Aorta (tissue), 5 donors: ENCODE measurements around the gene CDK5. TPM values are rescaled to one million over a fixed set of nuclear protein-coding genes. Genes with fewer than 3 reads are reported as not detected.
A peak's percentile ranks its signal among the peaks of the same experiment; 100 is the strongest.

Experiments used
- ATAC-seq: fragments of 200-7000 bp; cut with Tn5 transposase; one replicate; pipeline ENCODE4 v1.9.1; 2022; ENCODE audit warnings: moderate library complexity; ENCODE audit not compliant: low FRiP score
- DNase-seq, 2 donors: peaks; one replicate each; pipeline ENCODE4 v3.0.0-alpha.2; 2020
- H3K27ac ChIP-seq, 2 donors: one replicate each; pipeline ENCODE4 v1.5.1; 2013; ENCODE audit warnings: low read length in 2 of 2, mild to moderate bottlenecking in 2 of 2, moderate library complexity in 2 of 2, control low read depth in 1 of 2, inconsistent platforms in 1 of 2, low read depth in 1 of 2
- H3K27me3 ChIP-seq, 2 donors: one replicate each; pipeline ENCODE4 v1.6.1; 2013; ENCODE audit warnings: control low read depth in 1 of 2, low read length in 1 of 2, mild to moderate bottlenecking in 1 of 2, moderate library complexity in 1 of 2; ENCODE audit not compliant: insufficient read depth in 2 of 2, control insufficient read depth in 1 of 2
- H3K36me3 ChIP-seq, 2 donors: one replicate each; pipeline ENCODE4 v1.6.1; 2013; ENCODE audit warnings: control low read depth in 1 of 2, low read length in 1 of 2, mild to moderate bottlenecking in 1 of 2; ENCODE audit not compliant: insufficient read depth in 2 of 2, control insufficient read depth in 1 of 2
- H3K4me1 ChIP-seq, 2 donors: one replicate each; pipeline ENCODE4 v1.6.1; 2013; ENCODE audit warnings: low read length in 2 of 2, control low read depth in 1 of 2, mild to moderate bottlenecking in 1 of 2, moderate library complexity in 1 of 2; ENCODE audit not compliant: insufficient read depth in 2 of 2, control insufficient read depth in 1 of 2
- H3K4me3 ChIP-seq, 2 donors: one replicate each; pipeline ENCODE4 v1.5.1; 2013; ENCODE audit warnings: low read length in 2 of 2, control low read depth in 1 of 2, mild to moderate bottlenecking in 1 of 2
- H3K9me3 ChIP-seq: one replicate; pipeline ENCODE4 v1.6.1; 2013; ENCODE audit warnings: mild to moderate bottlenecking, low read length; ENCODE audit not compliant: control insufficient read depth
- WGBS, 2 donors: extraction: QIAGEN DNeasy Blood & Tissue Kit; methylation state at CpG; one replicate each; pipeline ENCODE4 v1.1.7; 2013; 5-methylcytosine and 5-hydroxymethylcytosine counted together
- intact Hi-C, 2 donors: fragments of 100-400 bp; cut with DNase I; formaldehyde crosslinking; loops; one replicate each; pipeline versions ENCODE4 v1.14.2 to v1.15.0; 2022
- polyA plus RNA-seq, 2 donors: library from polyadenylated mRNA; stranded (reverse); fragments of 200-250 nt; gene quantifications; one replicate each; pipeline ENCODE4 v1.2.3, GENCODE V29; 2013
- total RNA-seq, 2 donors: library from RNA; stranded (reverse); fragmentation: NEBNext Ultra II Directional; extraction: Animal tissue kit (Norgen Biotek cat#: 25700); gene quantifications; one replicate each; pipeline ENCODE4 v1.2.1, GENCODE V29; 2021
- donor health status: healthy with polysubstance abuse.
- donor health status: Bipolar disorder and iron deficiency.
- donor health status: DM: no; HTN: no; CAD: no.
- donor health status: DM: no; HTN: no; CAD: no.
- donor health status: DM: yes; HTN: yes; CAD: no.

CDK5 gene
- total and polyA plus RNA-seq, 4 donors = 4.1 to 8.9 (median 6.3) TPM

DNA sequence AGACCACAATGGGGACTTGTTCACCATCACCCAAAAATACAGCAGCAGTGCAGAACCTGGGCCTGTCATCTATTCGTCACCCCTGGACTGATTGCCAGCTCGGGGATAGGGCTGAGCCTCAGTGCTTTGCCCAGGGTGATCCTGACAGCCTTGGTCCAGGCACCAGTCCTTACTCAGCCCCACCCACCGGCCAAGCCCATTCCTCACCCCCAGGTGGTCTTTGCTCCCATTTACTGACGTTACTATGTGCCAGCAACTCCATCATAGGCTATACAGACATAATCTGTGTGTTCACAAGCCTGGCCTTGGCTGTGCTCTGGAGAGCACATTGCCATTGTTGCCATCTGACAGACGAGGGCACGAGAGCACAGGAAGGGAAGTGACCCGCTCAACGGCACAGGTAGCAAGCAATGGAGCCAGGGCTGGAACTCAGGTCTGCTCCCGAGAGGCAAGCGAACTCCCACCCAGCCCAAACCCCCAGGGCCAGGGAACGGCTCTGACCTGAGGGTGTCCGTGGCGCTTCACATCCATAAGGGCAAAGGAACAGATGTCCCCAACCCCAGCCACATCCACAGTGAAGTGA is 40.2 kb downstream of the CDK5 start:
- Histone ChIP-seq H3K36me3 (no peaks in the 10 kb centered on the region), H3K27ac (no peak overlapping the region), H3K27me3 (no peaks in the 10 kb centered on the region), H3K9me3 (no peaks in the 10 kb centered on the region), H3K4me1 (no peaks in the 10 kb centered on the region), H3K4me3 (no peak overlapping the region)
- ATAC-seq = no peak
- intact Hi-C loops = loop anchor here in 1 of 2 donors (5.0 kb wide), 1 partner anchor 120 kb away; no protein-coding TSS in a partner anchor
- DNase-seq = no peak
- 42 to 46% methylated on average over 13 of the region's 13 CpGs for WGBS, 2 donors

DNA sequence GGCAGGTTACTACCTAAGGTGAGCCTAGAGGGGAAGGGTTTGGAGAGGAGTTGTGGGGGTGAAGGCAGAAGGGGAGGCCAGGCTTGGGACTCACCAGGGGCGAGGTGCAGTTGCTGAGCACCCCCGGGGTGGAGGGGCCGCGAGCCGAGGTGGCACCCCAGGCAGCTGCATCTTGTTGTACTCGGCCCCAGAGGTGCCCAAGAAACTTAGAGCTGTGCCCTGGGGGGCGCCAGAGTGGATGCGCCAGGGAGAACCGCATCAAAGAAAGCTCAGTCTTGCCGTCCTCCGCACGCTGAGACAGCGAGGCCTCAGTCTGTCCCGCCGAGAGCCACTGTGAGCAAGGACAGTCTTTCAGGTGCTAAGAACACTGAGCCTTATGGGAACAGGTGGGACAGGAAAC is 40.8 kb downstream of the CDK5 start:
- Histone ChIP-seq H3K9me3 (no peaks in the 10 kb centered on the region), H3K27ac (no peak overlapping the region), H3K4me3 (no peak overlapping the region), H3K4me1 (no peaks in the 10 kb centered on the region), H3K36me3 (no peaks in the 10 kb centered on the region), H3K27me3 (no peaks in the 10 kb centered on the region)
- 83 to 84% methylated on average over 15 of the region's 15 CpGs for WGBS, 2 donors
- ATAC-seq (no peak), DNase-seq (no peak)
- intact Hi-C loops = loop anchor here in 1 of 2 donors (5.0 kb wide), 1 partner anchor 120 kb away; no protein-coding TSS in a partner anchor

DNA sequence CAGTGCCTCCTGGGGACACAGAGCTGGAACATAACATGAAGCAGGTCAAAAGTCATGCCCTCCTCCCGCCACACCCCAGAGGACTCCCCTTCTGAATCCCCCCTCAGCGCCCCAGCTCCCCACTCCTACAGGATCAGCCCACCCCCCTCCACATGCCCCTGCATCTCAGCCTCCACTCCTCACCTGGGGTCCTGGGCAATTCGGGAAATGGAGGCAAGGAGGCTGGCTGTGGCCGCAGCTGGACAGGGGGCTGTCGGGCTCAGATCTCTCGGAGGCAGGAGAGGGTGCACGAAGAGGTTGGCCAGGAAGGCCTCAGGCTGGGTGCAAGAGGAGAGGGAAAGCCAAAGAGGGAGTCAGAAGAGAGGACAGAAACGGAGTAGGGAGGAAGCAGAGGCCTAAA is 41.2 kb downstream of the CDK5 start:
- H3K27me3 ChIP-seq = no peaks in the 10 kb centered on the region
- no peaks in the 10 kb centered on the region for H3K36me3 ChIP-seq
- WGBS, 2 donors = 80 to 88% methylated on average over 8 of the region's 8 CpGs
- H3K4me1 ChIP-seq = no peaks in the 10 kb centered on the region
- H3K27ac ChIP-seq = no peak overlapping the region
- intact Hi-C loops = loop anchor here in 1 of 2 donors (5.0 kb wide), 1 partner anchor 119 kb away; no protein-coding TSS in a partner anchor
- no peaks in the 10 kb centered on the region for H3K9me3 ChIP-seq
- ATAC-seq (no peak), DNase-seq (no peak)
- no peak overlapping the region for H3K4me3 ChIP-seq

DNA sequence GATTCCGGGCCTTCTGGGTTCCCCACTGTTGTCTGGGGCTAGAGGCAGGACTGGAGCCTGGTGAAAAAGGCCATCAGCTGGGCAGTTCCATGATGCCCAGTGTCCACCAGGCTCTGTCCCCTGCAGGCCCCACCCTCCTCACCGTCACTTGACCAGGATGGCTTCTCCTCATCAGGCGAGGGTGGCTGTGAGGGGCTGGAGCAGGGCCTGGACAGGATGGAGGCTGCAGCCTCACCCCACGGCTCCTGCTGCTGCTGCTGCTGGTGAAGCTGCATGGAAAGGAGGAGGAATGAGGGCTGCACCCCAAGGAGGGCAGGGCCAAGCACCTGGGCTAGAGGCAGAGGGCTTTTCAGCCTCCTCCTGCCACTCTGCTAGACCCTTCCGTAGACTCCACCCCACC is 41.7 kb downstream of the CDK5 start:
- intact Hi-C loops = loop anchor here in 1 of 2 donors (5.0 kb wide), 1 partner anchor 119 kb away; no protein-coding TSS in a partner anchor
- Histone ChIP-seq H3K27ac (no peak overlapping the region), H3K9me3 (no peaks in the 10 kb centered on the region), H3K36me3 (no peaks in the 10 kb centered on the region), H3K4me3 (no peak overlapping the region), H3K27me3 (no peaks in the 10 kb centered on the region), H3K4me1 (no peaks in the 10 kb centered on the region)
- 87 to 94% methylated on average over 5 of the region's 5 CpGs for WGBS, 2 donors
- ATAC-seq (no peak), DNase-seq (no peak)

DNA sequence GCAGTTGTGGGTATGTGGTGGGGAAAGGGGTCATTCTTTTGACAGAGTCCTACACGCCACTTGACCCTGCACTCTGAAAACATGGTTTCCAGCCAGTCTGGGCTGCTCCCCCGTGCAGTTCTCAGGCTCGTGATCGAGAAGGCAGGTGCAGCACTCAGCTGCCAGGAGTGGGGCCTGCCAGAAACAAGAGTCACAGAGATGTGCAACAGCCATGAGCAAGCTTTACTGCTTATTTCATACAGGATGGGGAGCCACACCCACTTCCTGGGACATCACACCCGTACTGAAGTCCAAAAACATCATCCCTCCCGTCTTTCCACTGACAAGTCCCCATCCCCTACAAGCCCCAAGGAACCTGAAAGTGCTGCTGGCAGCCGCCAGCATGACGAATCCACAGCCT is 42.7 kb downstream of the CDK5 start:
- intact Hi-C loops = loop anchor here in 1 of 2 donors (5.0 kb wide), 1 partner anchor 118 kb away; no protein-coding TSS in a partner anchor
- H3K27ac ChIP-seq = no peak overlapping the region
- H3K4me3 ChIP-seq = no peak overlapping the region
- H3K27me3 ChIP-seq = no peaks in the 10 kb centered on the region
- ATAC-seq = no peak
- 83 to 86% methylated on average over 8 of the region's 8 CpGs for WGBS, 2 donors
- no peaks in the 10 kb centered on the region for H3K4me1 ChIP-seq
- no peaks in the 10 kb centered on the region for H3K9me3 ChIP-seq
- no peaks in the 10 kb centered on the region for H3K36me3 ChIP-seq
- DNase-seq = no peak

DNA sequence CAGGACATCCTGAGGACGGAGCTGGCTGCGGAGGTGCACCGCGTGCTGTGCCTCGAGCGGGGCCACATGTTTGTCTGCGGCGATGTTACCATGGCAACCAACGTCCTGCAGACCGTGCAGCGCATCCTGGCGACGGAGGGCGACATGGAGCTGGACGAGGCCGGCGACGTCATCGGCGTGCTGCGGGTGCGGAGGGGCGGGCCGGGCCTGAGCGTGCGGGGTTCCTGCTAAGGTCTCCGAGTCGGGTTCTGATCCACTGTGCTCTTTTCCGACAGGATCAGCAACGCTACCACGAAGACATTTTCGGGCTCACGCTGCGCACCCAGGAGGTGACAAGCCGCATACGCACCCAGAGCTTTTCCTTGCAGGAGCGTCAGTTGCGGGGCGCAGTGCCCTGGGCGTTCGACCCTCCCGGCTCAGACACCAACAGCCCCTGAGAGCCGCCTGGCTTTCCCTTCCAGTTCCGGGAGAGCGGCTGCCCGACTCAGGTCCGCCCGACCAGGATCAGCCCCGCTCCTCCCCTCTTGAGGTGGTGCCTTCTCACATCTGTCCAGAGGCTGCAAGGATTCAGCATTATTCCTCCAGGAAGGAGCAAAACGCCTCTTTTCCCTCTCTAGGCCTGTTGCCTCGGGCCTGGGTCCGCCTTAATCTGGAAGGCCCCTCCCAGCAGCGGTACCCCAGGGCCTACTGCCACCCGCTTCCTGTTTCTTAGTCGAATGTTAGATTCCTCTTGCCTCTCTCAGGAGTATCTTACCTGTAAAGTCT is 43.8 kb downstream of the CDK5 start:
- ATAC-seq = peak; percentile 13
- H3K36me3 ChIP-seq = no peaks in the 10 kb centered on the region
- H3K4me1 ChIP-seq = no peaks in the 10 kb centered on the region
- DNase-seq = peak; percentile 88 to 89
- 8% methylated on average over 55 of the region's 55 CpGs for WGBS, 2 donors
- no peaks in the 10 kb centered on the region for H3K9me3 ChIP-seq
- H3K27me3 ChIP-seq = no peaks in the 10 kb centered on the region
- no peak overlapping the region for H3K4me3 ChIP-seq
- intact Hi-C loops = no loop called here
- no peak overlapping the region for H3K27ac ChIP-seq

DNA sequence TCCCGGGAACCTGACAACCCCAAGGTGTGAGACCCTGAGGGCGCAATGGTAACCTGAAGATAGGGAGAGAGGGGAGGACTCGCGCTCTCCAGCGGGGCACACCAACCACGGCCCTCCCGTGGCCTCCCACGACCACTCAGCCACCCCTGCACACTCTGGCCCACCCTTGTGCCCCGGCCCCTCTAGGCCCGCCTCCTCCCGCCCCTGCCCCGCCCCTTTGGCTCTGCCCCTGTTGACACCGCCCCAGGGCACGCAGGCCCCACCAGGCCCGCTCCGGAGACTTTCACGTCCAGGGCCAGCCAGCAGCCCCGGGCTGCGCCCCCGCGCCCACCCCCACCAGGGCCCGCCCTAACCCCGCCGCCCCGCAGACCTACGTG is 44.4 kb downstream of the CDK5 start:
- 5 to 9% methylated on average over 22 to 26 of the region's 26 CpGs for WGBS, 2 donors
- Histone ChIP-seq H3K27ac (no peak overlapping the region), H3K4me3 (no peak overlapping the region), H3K4me1 (no peaks in the 10 kb centered on the region), H3K36me3 (no peaks in the 10 kb centered on the region), H3K27me3 (no peaks in the 10 kb centered on the region), H3K9me3 (no peaks in the 10 kb centered on the region)
- intact Hi-C loops = no loop called here
- no peak for ATAC-seq
- DNase-seq = no peak

DNA sequence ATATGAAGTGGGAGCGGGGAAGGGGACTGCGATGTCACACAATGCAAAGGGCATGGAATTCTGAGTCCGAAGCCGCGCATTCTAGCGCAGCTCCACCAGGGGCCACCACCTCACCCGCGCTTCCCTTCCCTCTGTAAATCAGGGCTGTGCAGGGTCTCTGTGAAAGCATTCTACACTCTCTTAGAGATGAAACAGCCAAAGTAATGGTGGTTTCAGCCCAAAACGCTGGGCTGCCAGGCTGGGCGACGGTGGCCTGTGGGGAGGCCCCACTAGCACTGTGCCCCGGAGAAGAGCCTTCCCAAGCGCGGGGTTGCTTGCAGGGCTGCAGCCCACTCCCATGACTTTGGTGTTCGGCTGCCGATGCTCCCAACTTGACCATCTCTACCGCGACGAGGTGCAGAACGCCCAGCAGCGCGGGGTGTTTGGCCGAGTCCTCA is 44.8 kb downstream of the CDK5 start:
- Histone ChIP-seq H3K27ac (no peak overlapping the region), H3K9me3 (no peaks in the 10 kb centered on the region), H3K36me3 (no peaks in the 10 kb centered on the region), H3K4me3 (no peak overlapping the region), H3K27me3 (no peaks in the 10 kb centered on the region), H3K4me1 (no peaks in the 10 kb centered on the region)
- DNase-seq = no peak
- intact Hi-C loops = no loop called here
- 6 to 12% methylated on average over 23 of the region's 23 CpGs for WGBS, 2 donors
- no peak for ATAC-seq
